ENCODE results near the gene SUN1.
"Not testable (repeated sequence)": the region's sequence is repeated elsewhere in the genome, so short reads cannot be mapped to it uniquely, and the experiment has no call there.

Gene SUN1

DNA sequence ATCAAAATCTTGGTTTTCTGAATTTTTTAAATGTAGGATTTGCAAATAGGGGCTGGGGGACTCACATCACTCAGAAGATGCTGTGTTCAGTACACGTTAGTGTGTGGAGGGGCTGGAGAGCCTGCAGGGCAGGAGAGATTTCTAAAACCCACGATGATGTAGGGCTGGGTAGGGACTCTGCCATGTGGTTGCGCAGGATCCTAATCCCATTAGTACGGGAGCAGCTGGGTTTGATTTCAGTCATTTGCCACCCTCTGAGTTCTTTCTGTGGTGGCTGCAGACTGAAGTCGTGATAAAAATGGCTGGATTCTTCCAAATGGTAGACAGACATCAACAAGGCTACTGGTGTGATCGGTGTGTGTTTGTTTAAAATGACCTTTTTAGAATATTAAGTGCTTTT, 29.9 kb downstream of the SUN1 start:
- no peaks in the 10 kb centered on the region for H3K9me3 ChIP-seq (ENCODE audit: control insufficient read depth in 5 of 5, low read length in 5 of 5)
- H3K9ac ChIP-seq (ENCODE audit: low read length in 5 of 5): no peak overlapping the region
- H3K36me3 ChIP-seq (ENCODE audit: control insufficient read depth in 5 of 5, insufficient read depth in 5 of 5, low read length in 5 of 5): peaks cover 4 to 90% (median 78%) of the 10 kb centered on the region in 5 donors
- H3K4me3 ChIP-seq (ENCODE audit: low read depth in 1 of 5, low read length in 5 of 5): no peak overlapping the region
- peaks cover 6 to 14% (median 9%) of the 10 kb centered on the region in 5 donors for H3K4me1 ChIP-seq (ENCODE audit: control insufficient read depth in 5 of 5, insufficient read depth in 5 of 5, low read length in 5 of 5)
- no peaks in the 10 kb centered on the region for H3K27me3 ChIP-seq (ENCODE audit: control insufficient read depth in 5 of 5, insufficient read depth in 4 of 5, low read length in 5 of 5)
- H3K27ac ChIP-seq (ENCODE audit: low read depth, low read length): no peak overlapping the region

DNA sequence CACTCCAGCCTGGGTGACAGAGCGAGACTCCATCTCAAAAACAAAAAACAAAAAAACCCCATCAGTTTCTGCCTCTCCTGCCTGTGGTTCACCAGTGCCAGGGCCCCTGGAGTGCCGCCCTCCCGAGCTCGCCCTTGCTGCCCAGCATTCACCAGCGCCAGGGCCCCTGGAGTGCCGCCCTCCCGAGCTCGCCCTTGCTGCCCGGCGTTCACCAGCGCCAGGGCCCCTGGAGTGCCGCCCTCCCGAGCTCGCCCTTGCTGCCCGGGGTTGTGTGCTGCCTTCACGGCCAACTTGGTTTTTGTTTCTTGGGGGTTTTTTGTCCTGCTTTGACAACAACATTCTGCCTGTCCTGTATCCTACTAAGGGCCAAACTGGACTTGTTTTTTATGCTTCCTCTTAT, 30.8 kb downstream of the SUN1 start:
- Histone ChIP-seq H3K4me1 (ENCODE audit: control insufficient read depth in 5 of 5, insufficient read depth in 5 of 5, low read length in 5 of 5) (peaks cover 6 to 15% (median 15%) of the 10 kb centered on the region in 5 donors), H3K9ac (ENCODE audit: low read length in 5 of 5) (no peak overlapping the region), H3K27ac (ENCODE audit: low read depth, low read length) (no peak overlapping the region), H3K36me3 (ENCODE audit: control insufficient read depth in 5 of 5, insufficient read depth in 5 of 5, low read length in 5 of 5) (peaks cover 4 to 90% (median 81%) of the 10 kb centered on the region in 5 donors), H3K9me3 (ENCODE audit: control insufficient read depth in 5 of 5, low read length in 5 of 5) (no peaks in the 10 kb centered on the region), H3K27me3 (ENCODE audit: control insufficient read depth in 5 of 5, insufficient read depth in 4 of 5, low read length in 5 of 5) (no peaks in the 10 kb centered on the region), H3K4me3 (ENCODE audit: low read depth in 1 of 5, low read length in 5 of 5) (no peak overlapping the region)

DNA sequence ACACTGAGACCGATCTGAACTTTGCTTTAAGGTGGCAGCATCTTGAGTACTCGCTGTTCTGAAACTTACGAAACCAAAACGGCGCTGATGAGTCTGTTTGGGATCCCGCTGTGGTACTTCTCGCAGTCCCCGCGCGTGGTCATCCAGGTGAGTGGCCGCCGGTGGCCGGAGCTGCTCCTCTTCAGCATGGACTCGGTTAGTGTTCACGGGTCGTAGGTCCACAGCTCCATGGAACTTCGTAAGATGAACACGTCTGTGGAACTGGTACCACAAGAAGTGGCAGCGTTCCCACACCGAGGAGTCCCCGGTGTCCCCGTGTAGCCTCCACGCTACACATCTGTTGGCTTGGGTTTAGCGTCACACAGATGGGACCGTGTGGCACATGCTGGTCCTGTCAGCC, 33.6 kb downstream of the SUN1 start:
- Histone ChIP-seq H3K36me3 (ENCODE audit: control insufficient read depth in 5 of 5, insufficient read depth in 5 of 5, low read length in 5 of 5) (peaks cover 4 to 84% (median 70%) of the 10 kb centered on the region in 5 donors), H3K27ac (ENCODE audit: low read depth, low read length) (no peak overlapping the region), H3K27me3 (ENCODE audit: control insufficient read depth in 5 of 5, insufficient read depth in 4 of 5, low read length in 5 of 5) (no peaks in the 10 kb centered on the region), H3K9me3 (ENCODE audit: control insufficient read depth in 5 of 5, low read length in 5 of 5) (no peaks in the 10 kb centered on the region), H3K9ac (ENCODE audit: low read length in 5 of 5) (no peak overlapping the region), H3K4me1 (ENCODE audit: control insufficient read depth in 5 of 5, insufficient read depth in 5 of 5, low read length in 5 of 5) (peaks cover 6 to 24% (median 23%) of the 10 kb centered on the region in 5 donors), H3K4me3 (ENCODE audit: low read depth in 1 of 5, low read length in 5 of 5) (no peak overlapping the region)

DNA sequence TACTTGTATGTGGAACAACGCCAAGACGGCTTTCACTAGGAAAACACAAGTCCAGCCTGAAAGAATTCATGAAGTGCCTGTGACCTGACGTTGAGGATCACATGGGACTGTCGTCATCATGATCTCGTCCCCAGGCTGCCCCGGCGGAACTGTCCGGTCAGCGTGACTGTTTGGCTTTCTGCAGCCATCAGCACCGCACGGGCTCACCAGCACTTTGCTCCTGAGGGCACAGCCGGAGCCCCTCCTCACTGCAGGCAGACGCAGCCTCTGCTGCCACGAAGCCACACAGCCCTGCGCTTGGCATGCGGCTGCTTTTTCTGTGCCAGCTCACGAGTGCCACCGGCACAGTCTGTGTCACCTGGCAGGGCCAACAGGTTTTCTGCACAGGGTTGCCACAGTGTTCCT, 34.7 kb downstream of the SUN1 start:
- H3K36me3 ChIP-seq (ENCODE audit: control insufficient read depth in 5 of 5, insufficient read depth in 5 of 5, low read length in 5 of 5): peaks cover 4 to 84% (median 66%) of the 10 kb centered on the region in 5 donors

DNA sequence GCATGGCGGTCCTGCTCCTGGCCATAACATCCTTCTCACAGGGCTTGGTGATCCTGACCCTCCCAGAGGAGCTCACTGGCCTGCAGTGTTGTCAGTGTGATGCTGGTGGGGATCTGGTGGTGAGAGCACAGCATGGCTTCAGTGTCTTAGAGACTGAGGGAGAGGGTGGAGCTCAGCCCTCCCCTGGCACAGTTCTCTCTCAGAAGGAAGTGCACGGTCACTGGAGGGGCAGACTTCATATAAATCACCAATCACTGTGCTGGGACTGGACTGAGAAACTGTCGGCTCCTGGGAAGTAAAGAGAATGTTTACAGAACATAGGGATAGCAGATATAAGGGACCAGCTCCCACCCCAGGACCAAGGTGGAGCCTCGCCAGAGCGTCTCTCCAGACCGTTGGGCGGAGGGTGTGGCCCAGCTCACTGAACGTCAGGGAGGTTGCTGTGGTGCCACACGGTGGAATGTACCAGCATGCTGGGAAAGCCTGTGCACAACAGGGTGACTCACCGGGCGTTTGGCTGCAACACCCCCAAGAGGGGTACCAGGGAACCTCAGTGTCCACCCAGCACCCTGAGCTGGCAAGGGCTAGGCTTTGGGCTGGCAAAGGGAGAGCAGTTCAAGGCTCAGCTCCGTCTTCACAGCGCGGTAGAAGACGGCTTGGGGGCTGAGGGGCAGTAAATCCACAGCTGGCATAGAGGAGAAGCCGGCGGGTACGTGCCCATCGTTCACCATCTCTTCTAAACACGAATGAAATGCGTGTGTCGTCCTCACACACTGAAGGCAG, 35.3 kb downstream of the SUN1 start:
- Histone ChIP-seq H3K4me1 (ENCODE audit: control insufficient read depth in 5 of 5, insufficient read depth in 5 of 5, low read length in 5 of 5) (peaks cover 6 to 29% (median 23%) of the 10 kb centered on the region in 5 donors), H3K27ac (ENCODE audit: low read depth, low read length) (peak overlapping the region; percentile 79), H3K9me3 (ENCODE audit: control insufficient read depth in 5 of 5, low read length in 5 of 5) (no peaks in the 10 kb centered on the region), H3K27me3 (ENCODE audit: control insufficient read depth in 5 of 5, insufficient read depth in 4 of 5, low read length in 5 of 5) (no peaks in the 10 kb centered on the region), H3K36me3 (ENCODE audit: control insufficient read depth in 5 of 5, insufficient read depth in 5 of 5, low read length in 5 of 5) (peaks cover under 1 to 84% (median 68%) of the 10 kb centered on the region in 5 donors), H3K4me3 (ENCODE audit: low read depth in 1 of 5, low read length in 5 of 5) (peak overlapping the region in 3 of 5 donors; percentile 6 to 18 (median 13)), H3K9ac (ENCODE audit: low read length in 5 of 5) (peak overlapping the region in 2 of 5 donors; percentile 21 to 40)

More for the DNA sequence above, 34.7 kb downstream of the SUN1 start:
- Histone ChIP-seq H3K4me3 (ENCODE audit: low read depth in 1 of 5, low read length in 5 of 5) (peak overlapping the region in 3 of 5 donors; percentile 6 to 18 (median 13)), H3K4me1 (ENCODE audit: control insufficient read depth in 5 of 5, insufficient read depth in 5 of 5, low read length in 5 of 5) (peaks cover 6 to 26% (median 23%) of the 10 kb centered on the region in 5 donors), H3K27me3 (ENCODE audit: control insufficient read depth in 5 of 5, insufficient read depth in 4 of 5, low read length in 5 of 5) (no peaks in the 10 kb centered on the region), H3K9ac (ENCODE audit: low read length in 5 of 5) (peak overlapping the region in 2 of 5 donors; percentile 21 to 40), H3K27ac (ENCODE audit: low read depth, low read length) (peak overlapping the region; percentile 79), H3K9me3 (ENCODE audit: control insufficient read depth in 5 of 5, low read length in 5 of 5) (no peaks in the 10 kb centered on the region)

DNA sequence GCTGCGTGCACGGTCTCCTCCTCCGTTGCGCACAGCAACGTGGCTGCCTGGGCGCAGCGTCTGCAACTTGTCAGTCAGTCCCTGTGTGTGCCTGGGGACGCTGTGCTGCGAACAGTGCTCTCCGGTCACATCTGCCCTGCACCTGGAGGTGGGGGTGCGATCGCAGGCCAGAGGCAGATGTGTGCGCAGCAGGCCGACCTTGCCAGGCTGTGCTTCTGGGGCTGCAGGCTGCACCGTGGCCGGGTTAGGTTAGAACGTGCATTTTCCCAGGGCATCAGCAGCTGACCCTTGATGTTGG, 35.9 kb downstream of the SUN1 start:
- Histone ChIP-seq H3K4me3 (ENCODE audit: low read depth in 1 of 5, low read length in 5 of 5) (no peak overlapping the region), H3K27ac (ENCODE audit: low read depth, low read length) (peak overlapping the region; percentile 79), H3K36me3 (ENCODE audit: control insufficient read depth in 5 of 5, insufficient read depth in 5 of 5, low read length in 5 of 5) (peaks cover 0 to 84% (median 67%) of the 10 kb centered on the region in 5 donors), H3K27me3 (ENCODE audit: control insufficient read depth in 5 of 5, insufficient read depth in 4 of 5, low read length in 5 of 5) (no peaks in the 10 kb centered on the region), H3K9ac (ENCODE audit: low read length in 5 of 5) (no peak overlapping the region), H3K9me3 (ENCODE audit: control insufficient read depth in 5 of 5, low read length in 5 of 5) (no peaks in the 10 kb centered on the region), H3K4me1 (ENCODE audit: control insufficient read depth in 5 of 5, insufficient read depth in 5 of 5, low read length in 5 of 5) (peaks cover 6 to 31% (median 23%) of the 10 kb centered on the region in 5 donors)

DNA sequence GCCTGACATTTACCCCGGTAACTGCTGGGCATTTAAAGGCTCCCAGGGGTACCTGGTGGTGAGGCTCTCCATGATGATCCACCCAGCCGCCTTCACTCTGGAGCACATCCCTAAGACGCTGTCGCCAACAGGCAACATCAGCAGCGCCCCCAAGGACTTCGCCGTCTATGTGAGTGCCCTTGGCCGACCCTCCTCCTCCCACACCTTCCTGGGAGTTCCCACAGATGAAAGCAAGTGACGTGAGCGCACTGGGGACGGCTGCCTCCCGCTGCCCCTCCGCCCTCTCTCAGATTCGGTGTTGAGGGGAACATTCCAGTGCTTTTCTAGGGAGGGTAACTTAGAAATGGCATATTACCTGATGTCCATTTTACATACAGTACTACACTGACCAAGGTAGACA, 37.1 kb downstream of the SUN1 start:
- Histone ChIP-seq H3K9ac (ENCODE audit: low read length in 5 of 5) (no peak overlapping the region), H3K4me1 (ENCODE audit: control insufficient read depth in 5 of 5, insufficient read depth in 5 of 5, low read length in 5 of 5) (peaks cover 10 to 43% (median 33%) of the 10 kb centered on the region in 5 donors), H3K27me3 (ENCODE audit: control insufficient read depth in 5 of 5, insufficient read depth in 4 of 5, low read length in 5 of 5) (no peaks in the 10 kb centered on the region), H3K36me3 (ENCODE audit: control insufficient read depth in 5 of 5, insufficient read depth in 5 of 5, low read length in 5 of 5) (peaks cover 0 to 76% (median 68%) of the 10 kb centered on the region in 5 donors), H3K4me3 (ENCODE audit: low read depth in 1 of 5, low read length in 5 of 5) (no peak overlapping the region), H3K27ac (ENCODE audit: low read depth, low read length) (peak overlapping the region; percentile 50), H3K9me3 (ENCODE audit: control insufficient read depth in 5 of 5, low read length in 5 of 5) (no peaks in the 10 kb centered on the region)

DNA sequence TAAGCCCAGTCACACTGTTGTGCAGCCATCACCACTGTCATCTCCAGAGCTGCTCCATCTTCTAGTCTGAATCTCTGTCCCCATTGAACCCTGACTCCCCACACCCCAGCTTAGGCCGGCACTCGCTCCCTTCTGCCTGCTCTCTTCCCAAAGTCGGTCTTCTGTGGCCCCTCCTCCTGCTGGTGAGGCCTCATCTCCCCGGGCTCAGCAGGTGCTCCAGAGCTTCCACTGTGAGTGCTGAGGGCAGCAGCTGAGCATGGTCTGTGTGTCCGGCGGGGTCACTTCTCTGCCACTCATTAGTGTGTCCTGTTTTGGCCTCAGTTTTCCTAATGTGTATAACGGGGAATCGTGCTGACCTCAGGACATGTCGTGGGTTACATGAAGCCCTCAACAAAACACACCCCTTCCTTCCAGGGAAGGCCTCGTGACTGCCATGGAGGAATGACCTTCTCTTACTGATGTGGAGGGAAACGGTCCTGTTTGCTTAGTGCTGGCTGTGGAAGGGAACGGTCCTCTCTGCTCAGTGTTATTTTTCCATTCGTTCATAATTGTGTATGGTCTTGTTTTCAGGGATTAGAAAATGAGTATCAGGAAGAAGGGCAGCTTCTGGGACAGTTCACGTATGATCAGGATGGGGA, 39.7 kb downstream of the SUN1 start:
- Histone ChIP-seq H3K36me3 (ENCODE audit: control insufficient read depth in 5 of 5, insufficient read depth in 5 of 5, low read length in 5 of 5) (peaks cover 0 to 54% (median 48%) of the 10 kb centered on the region in 5 donors), H3K27me3 (ENCODE audit: control insufficient read depth in 5 of 5, insufficient read depth in 4 of 5, low read length in 5 of 5) (no peaks in the 10 kb centered on the region), H3K9me3 (ENCODE audit: control insufficient read depth in 5 of 5, low read length in 5 of 5) (no peaks in the 10 kb centered on the region), H3K4me3 (ENCODE audit: low read depth in 1 of 5, low read length in 5 of 5) (no peak overlapping the region), H3K4me1 (ENCODE audit: control insufficient read depth in 5 of 5, insufficient read depth in 5 of 5, low read length in 5 of 5) (peaks cover 9 to 49% (median 36%) of the 10 kb centered on the region in 5 donors), H3K27ac (ENCODE audit: low read depth, low read length) (no peak overlapping the region), H3K9ac (ENCODE audit: low read length in 5 of 5) (no peak overlapping the region)

DNA sequence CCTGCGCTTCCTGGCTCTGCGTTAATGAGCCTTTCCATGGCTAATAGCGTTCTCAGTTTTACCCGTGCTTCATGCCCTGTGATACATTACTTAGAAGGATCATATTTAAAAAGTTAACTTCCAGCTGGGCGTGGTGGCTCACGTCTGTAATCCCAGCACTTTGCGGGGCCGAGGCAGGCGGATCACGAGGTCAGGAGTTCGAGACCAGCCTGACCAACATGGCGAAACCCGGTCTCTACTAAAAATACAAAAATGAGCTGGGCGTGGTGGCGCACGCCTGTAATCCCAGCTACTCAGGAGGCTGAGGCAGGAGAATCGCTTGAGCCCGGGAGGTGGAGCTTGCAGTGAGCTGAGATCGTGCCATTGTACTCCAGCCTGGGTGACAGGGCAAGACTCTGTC, 40.4 kb downstream of the SUN1 start:
- not testable (repeated sequence) for H3K9me3 ChIP-seq (ENCODE audit: control insufficient read depth in 5 of 5, low read length in 5 of 5); H3K4me3 ChIP-seq (ENCODE audit: low read depth in 1 of 5, low read length in 5 of 5); H3K27ac ChIP-seq (ENCODE audit: low read depth, low read length); H3K27me3 ChIP-seq (ENCODE audit: control insufficient read depth in 5 of 5, insufficient read depth in 4 of 5, low read length in 5 of 5); H3K9ac ChIP-seq (ENCODE audit: low read length in 5 of 5)
- peaks cover 0 to 47% (median 42%) of the 10 kb centered on the region in 5 donors for H3K36me3 ChIP-seq (ENCODE audit: control insufficient read depth in 5 of 5, insufficient read depth in 5 of 5, low read length in 5 of 5)
- H3K4me1 ChIP-seq (ENCODE audit: control insufficient read depth in 5 of 5, insufficient read depth in 5 of 5, low read length in 5 of 5): peaks cover 5 to 47% (median 29%) of the 10 kb centered on the region in 5 donors

DNA sequence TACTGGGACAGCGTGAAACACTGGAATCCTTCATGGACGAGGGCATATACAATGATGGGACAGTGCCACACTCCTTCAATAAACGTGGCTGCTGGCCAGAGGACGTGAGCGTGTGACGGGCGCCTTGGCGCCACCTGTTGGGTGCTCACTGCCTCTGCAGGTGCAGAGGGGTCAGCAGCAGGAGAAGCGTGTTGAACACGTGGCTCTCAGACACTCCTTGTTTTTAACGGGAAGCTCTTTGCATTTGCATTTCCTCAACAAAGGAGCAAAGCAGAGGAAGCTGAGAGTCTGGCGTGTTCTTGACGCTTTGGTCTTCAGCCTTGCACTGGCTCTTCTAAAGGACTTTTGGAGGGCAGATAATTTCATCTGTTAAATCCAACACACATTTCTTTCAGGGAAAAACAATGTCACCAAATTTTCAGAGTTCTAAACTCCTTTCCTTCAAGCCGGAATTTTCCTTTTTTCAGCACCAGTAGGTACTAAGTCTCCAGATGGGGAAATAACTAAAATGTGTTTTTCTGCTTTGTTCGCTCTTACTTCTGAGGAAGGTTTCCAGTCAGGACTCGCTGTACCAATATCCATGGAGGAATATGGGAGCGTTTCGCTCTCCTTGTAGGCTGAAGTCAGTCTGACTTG, 41.2 kb downstream of the SUN1 start:
- Histone ChIP-seq H3K36me3 (ENCODE audit: control insufficient read depth in 5 of 5, insufficient read depth in 5 of 5, low read length in 5 of 5) (peaks cover 0 to 41% (median 35%) of the 10 kb centered on the region in 5 donors), H3K4me1 (ENCODE audit: control insufficient read depth in 5 of 5, insufficient read depth in 5 of 5, low read length in 5 of 5) (peaks cover 4 to 48% (median 31%) of the 10 kb centered on the region in 5 donors), H3K4me3 (ENCODE audit: low read depth in 1 of 5, low read length in 5 of 5) (no peak overlapping the region), H3K27ac (ENCODE audit: low read depth, low read length) (peak overlapping the region; percentile 58), H3K9ac (ENCODE audit: low read length in 5 of 5) (peak overlapping the region in 2 of 5 donors; percentile 13 to 63), H3K9me3 (ENCODE audit: control insufficient read depth in 5 of 5, low read length in 5 of 5) (no peaks in the 10 kb centered on the region), H3K27me3 (ENCODE audit: control insufficient read depth in 5 of 5, insufficient read depth in 4 of 5, low read length in 5 of 5) (no peaks in the 10 kb centered on the region)
